Stimulated activated CD4-positive, alpha-beta T cell treated with anti-CD3 and anti-CD28 coated beads, Interleukin-1b, Interleukin-23, amount 100 ng/mL, for 1 hour (primary cell): ENCODE results near the gene SOWAHB.

Experiments used
- DNase-seq, 2 donors: peaks; one replicate each; pipeline ENCODE4 v3.0.0-alpha.2; 2020; ENCODE audit warnings: low read depth in 2 of 2

The SOWAHB gene

DNA sequence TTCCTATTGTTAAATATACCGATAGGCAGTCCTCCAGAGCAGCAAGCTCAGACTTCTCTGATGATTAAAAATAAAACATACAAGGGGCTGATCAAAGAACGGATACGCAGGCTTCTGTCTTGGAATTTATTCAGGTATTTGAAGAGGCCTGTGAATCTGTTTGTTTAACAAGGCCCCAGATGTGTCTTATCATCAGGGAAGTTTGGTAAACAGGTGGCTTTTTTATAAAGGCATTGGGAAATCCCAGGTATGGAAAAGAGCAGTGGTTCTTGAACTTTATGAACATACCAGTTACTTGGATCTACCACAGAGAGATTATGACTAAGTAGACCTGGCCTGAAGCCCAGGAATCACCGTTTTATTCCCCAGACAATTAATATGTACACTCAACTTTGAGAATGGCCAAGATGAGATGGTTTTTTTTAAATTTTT is 47.9 kb downstream of the SOWAHB start:
- no peak for DNase-seq
